HepG2 (cell line): ENCODE data around the gene C19orf73. TPM values are rescaled to one million over a fixed set of nuclear protein-coding genes. Genes with fewer than 3 reads are reported as not detected.
A peak's percentile ranks its signal among the peaks of the same experiment; 100 is the strongest.

Source experiments
- ARID5B ChIP-seq: IDR thresholded peaks from 2 replicates; pipeline ENCODE4 v1.4.0; 2020; ENCODE audit warnings: mild to moderate bottlenecking, missing genetic modification reagents
- CEBPG ChIP-seq: IDR thresholded peaks from 2 replicates; pipeline ENCODE4 v1.6.1; 2016
- CSRNP2 ChIP-seq: sonication (generic); formaldehyde crosslinking; conservative IDR thresholded peaks from 2 replicates; pipeline ENCODE4 v1.8.0; 2022; ENCODE audit warnings: low read depth, missing genetic modification reagents
- FOXC1 ChIP-seq: sonication (generic); formaldehyde crosslinking; IDR thresholded peaks from 2 replicates; pipeline ENCODE4 v1.8.0; 2022; ENCODE audit warnings: mild to moderate bottlenecking, missing genetic modification reagents, borderline replicate concordance
- KLF11 ChIP-seq: IDR thresholded peaks from 2 replicates; pipeline ENCODE4 v1.6.1; 2016; ENCODE audit warnings: missing compliant biosample characterization
- MBNL3 ChIP-seq: fragments of 250-450 bp; sonication (Bioruptor Pico); conservative IDR thresholded peaks from 2 replicates; pipeline ENCODE4 v1.8.0; 2022; ENCODE audit warnings: mild to moderate bottlenecking, inconsistent platforms
- MEIS2 ChIP-seq: sonication (generic); formaldehyde crosslinking; IDR thresholded peaks from 2 replicates; pipeline ENCODE4 v1.9.0; 2021; ENCODE audit warnings: mild to moderate bottlenecking, missing genetic modification reagents
- PATZ1 ChIP-seq: sonication (generic); formaldehyde crosslinking; IDR thresholded peaks from 2 replicates; pipeline ENCODE4 v1.4.0; 2020; ENCODE audit warnings: missing genetic modification reagents
- PHF21A ChIP-seq: sonication (generic); formaldehyde crosslinking; IDR thresholded peaks from 2 replicates; pipeline ENCODE4 v1.5.0; 2020; ENCODE audit warnings: mild to moderate bottlenecking, missing genetic modification reagents
- REPIN1 ChIP-seq: sonication (generic); formaldehyde crosslinking; IDR thresholded peaks from 2 replicates; pipeline ENCODE4 v1.8.0; 2022; ENCODE audit warnings: missing genetic modification reagents, low read depth, mild to moderate bottlenecking, borderline replicate concordance
- RXRA ChIP-seq: sonication (generic); formaldehyde crosslinking; IDR thresholded peaks from 2 replicates; pipeline ENCODE4 v1.5.1; 2020; ENCODE audit warnings: missing genetic modification reagents
- THAP11 ChIP-seq: IDR thresholded peaks from 2 replicates; pipeline ENCODE4 v1.6.1; 2016; ENCODE audit warnings: missing biosample characterization, missing genetic modification reagents
- ZNF281 ChIP-seq: sonication (generic); formaldehyde crosslinking; IDR thresholded peaks from 2 replicates; pipeline ENCODE4 v1.4.0; 2020; ENCODE audit warnings: missing genetic modification reagents, borderline replicate concordance
- ZNF430 ChIP-seq: sonication (generic); formaldehyde crosslinking; IDR thresholded peaks from 2 replicates; pipeline ENCODE4 v1.9.0; 2021; ENCODE audit warnings: mild to moderate bottlenecking, missing genetic modification reagents
- ZNF501 ChIP-seq: sonication (generic); formaldehyde crosslinking; IDR thresholded peaks from 2 replicates; pipeline ENCODE4 v1.5.1; 2020; ENCODE audit warnings: mild to moderate bottlenecking, moderate library complexity, missing genetic modification reagents
- ZNF747 ChIP-seq: sonication (generic); formaldehyde crosslinking; IDR thresholded peaks from 2 replicates; pipeline ENCODE4 v1.8.1; 2023; ENCODE audit warnings: missing genetic modification reagents, mild to moderate bottlenecking, borderline replicate concordance
- polyA plus RNA-seq, 8 experiments: library from polyadenylated mRNA; depleted of rRNA in 3 of 8; stranded (reverse) in 7 of 8; unstranded in 1 of 8; fragments of >200 nt; fragmentation: Illumina TruSeq in 4 of 8; extraction: Trizol in 4 of 8; gene quantifications; 2 replicates each; pipeline versions ENCODE4 v1.2.1 to v1.2.3, GENCODE V29; 2011 to 2016; ENCODE audit warnings: low read depth in 4 of 8, missing spikeins in 1 of 8, mixed read lengths in 1 of 8; ENCODE audit not compliant: insufficient read depth in 1 of 8
- total RNA-seq, 5 experiments: library from RNA; depleted of rRNA; stranded (reverse); fragments of >200 nt; fragmentation: Illumina TruSeq; extraction: Trizol; gene quantifications; 2 replicates each; pipeline ENCODE4 v1.2.3, GENCODE V29; 2016; ENCODE audit warnings: low read depth in 1 of 5

Gene C19orf73
- total and polyA plus RNA-seq, 2 of the 13 experiments (the other 11 are each of a cell fraction or from before 2014, with no cell fraction given) = 1.4 to 1.5 TPM

- TF ChIP-seq FOXC1 (CRISPR knock-in tag) (0 out of 2 replicates have a peak, but pooled peaks have one; percentile 51), MBNL3 (CRISPR knock-in tag) (no peak), RXRA (CRISPR knock-in tag) (0 out of 2 replicates have a peak, but pooled peaks have one; percentile 19), CSRNP2 (CRISPR knock-in tag) (no peak), KLF11 (CRISPR knock-in tag) (0 out of 2 replicates have a peak, but pooled peaks have one; percentile 42), CEBPG (CRISPR knock-in tag) (no peak), MEIS2 (CRISPR knock-in tag) (no peak), ZNF747 (CRISPR knock-in tag) (no peak), ARID5B (CRISPR knock-in tag) (no peak; the same call in 1 of the 2 replicates), ZNF501 (CRISPR knock-in tag) (peak; percentile 41; the same call in 1 of the 2 replicates), PATZ1 (CRISPR knock-in tag) (0 out of 2 replicates have a peak, but pooled peaks have one; percentile 11), THAP11 (CRISPR knock-in tag) (peak; percentile 96), ZNF281 (CRISPR knock-in tag) (no peak), ZNF430 (CRISPR knock-in tag) (0 out of 2 replicates have a peak, but pooled peaks have one; percentile 40), PHF21A (CRISPR knock-in tag) (0 out of 2 replicates have a peak, but pooled peaks have one; percentile 47), REPIN1 (CRISPR knock-in tag) (no peak)
These were observed 4.1 kb downstream of the C19orf73 start (continued) for GRCh38 chr19:49114630-49115363.
